NCI-H524 (cell line): ENCODE data around the gene PARL.
A peak's percentile ranks its signal among the peaks of the same experiment; 100 is the strongest.

Source experiments
- DNase-seq, 2 experiments: peaks; one replicate each; lab custom pipeline; 2025; lab: John Stamatoyannopoulos, UW

The PARL gene

DNA sequence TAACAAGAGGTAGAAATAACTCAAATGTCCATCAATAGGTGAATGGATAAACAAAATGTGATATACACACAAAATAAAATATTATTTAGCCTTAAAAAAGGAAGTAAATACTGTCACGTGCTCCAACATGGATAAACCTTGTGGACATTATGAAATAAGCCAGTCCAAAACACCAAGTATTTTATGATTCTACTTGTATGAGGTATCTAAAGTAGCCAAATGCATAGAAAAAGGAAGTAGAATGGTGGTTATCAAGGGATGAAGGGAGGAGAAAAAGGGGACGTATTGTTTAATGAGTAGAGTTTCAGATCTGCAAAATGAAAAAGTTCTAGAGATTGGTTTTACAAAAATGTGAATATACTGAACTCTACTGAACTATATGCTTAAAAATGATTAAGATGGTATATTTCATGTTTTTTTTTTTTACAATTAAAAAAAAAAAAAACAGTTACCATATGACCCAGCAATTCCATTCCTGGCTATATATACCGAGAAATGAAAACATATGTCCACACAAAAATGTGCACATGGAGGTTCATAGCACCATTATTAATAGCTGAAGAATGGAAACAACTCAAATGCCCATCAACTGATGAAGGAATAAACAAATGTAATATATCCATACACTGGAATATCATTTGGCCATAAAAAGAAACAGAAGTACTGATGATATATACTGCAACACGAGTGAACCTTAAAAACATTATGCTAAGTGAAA is 30.2 kb downstream of the PARL start:
- no peak for DNase-seq

DNA sequence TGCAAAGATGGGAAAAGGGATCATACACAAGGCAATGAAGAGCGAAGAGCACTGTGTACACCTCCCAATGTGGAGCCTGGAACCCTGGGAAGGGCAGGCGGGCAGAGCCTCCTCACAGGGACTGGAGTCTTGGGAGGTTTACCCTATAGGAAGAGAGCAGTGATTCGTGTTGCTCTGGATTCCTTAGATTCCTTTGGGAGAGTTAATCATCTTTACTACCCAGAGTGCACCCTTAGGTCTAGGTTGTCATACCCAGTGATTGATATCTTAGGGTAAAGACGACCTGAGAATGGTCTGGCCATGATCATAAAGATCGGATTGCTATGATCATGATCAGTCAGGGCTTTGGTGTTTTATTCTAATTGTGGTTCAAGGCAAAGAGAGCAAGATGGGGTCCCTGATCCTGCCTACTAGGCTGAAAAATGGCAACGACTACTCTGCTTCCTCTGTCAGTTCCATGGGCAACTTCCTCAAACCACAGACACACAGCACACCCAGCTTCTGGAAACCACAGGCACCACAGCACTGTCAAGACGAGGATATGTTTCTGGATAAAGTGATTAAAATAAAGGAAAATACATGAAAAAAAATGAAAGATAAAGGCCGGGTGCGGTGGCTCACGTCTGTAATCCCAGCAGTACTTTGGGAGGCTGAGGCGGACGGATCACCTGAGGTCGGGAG is 38.9 kb downstream of the PARL start:
- no peak for DNase-seq

DNA sequence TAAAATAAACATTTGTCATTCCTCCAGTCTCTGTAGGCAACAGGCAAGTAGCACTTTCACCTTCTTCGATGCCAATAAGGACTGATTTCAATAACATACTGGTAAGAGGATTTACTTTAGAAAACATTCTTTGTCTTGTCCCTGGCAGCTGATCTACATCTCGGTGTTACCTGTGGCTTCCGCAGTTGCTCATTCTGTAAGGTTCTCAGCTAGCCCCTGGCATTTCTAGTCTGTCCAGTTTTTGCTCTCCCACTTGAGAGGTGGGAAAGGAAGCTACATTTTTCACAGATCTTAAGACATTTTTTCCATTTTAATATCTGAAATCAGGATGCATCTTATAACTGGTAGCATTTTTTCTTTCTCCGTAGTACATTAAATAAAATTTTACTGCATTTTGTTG is 39.6 kb downstream of the PARL start:
- no peak for DNase-seq

DNA sequence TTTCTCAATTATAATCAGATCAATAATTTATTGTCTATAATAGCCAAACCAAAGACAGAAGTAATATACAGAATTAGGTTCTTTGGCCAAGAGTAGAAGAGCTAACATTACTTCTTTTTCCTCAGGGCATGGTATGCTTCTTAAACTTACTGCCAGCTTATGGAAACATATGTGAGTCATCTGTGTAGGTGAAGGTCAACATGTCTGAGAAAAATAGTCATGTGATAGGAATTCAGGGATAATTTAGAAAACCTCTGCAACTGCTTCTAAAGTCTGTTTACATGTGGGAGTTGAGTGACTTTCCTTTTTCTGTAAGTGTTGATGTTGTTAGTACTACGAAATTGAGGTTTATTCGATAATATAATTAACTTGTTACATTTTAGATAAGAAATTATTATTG is 40.1 kb downstream of the PARL start:
- no peak for DNase-seq

DNA sequence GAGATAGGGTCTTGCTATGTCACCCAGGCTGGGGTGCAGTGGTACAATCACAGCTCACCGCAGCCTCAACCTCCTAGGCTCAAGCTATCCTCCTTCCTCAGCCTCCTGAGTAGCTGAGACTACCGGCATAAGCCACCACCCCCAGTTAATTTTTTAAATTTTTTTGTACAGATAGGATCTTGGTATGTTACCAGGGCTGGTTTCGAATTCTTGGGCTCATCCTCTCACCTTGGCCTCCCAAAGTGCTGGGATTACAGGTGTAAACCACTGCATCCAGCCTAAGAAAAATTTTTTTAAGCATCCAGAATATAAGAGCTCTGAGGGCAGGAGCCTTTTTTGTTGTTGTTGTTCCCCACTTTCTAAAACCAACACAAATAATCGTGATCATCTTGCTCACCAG is 44.9 kb downstream of the PARL start:
- DNase-seq, result no peak

DNA sequence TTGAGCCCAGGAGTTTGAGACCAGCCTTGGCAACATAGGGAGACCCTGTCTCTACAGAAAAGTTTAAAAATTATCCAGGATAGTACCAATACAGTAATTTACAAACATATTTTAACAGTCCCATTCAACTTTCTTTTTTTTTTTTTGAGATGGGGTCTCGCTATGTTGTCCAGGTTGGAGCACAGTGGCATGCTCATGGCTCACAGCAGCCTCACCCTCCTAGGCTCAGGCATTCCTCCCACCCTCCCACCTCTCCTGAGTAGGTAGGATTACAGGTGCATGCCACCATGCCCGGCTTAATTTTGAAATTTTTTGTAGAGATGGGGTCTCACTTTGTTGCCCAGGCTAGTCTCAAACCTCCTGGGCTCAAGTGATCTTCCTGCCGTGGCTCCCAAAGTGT is 46.8 kb downstream of the PARL start:
- DNase-seq, result no peak

DNA sequence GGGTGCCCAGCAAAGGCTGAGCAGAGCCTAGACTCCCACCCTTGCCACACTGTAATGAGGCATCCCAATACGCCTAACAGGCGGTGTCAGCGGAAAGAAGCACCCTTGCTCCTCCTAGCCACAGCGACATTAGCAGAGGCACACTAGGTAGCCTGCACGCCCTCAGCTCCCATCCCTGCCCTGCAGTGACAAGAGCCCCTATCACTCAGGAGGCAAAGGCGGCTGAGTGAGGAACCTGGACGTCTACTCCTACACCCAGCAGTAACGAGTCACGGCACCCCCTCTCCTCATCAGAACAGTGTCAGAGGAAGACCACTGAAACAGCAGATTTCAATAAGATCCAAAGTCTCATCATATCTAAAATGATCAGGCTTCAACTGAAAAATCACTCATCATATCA is 47.3 kb downstream of the PARL start:
- DNase-seq, result no peak

DNA sequence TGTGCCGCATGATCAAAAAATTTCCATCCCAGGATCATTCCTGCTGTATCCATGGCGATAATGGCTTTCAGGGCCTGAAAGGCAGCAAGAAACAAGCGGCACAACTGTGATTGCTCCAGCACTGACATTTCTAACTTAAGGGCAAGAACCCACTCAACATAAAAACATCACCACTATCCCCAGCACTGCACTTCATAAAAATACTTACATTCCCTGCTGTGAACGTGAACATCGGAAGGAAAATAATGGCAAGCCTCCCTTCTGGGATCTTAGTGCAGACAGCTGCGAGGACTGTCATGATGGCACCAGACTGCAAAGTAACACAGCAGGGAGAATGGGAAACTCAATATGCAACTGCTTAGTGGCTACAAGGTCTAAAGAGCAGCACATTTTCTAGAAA is 51.2 kb downstream of the PARL start:
- no peak for DNase-seq

DNA sequence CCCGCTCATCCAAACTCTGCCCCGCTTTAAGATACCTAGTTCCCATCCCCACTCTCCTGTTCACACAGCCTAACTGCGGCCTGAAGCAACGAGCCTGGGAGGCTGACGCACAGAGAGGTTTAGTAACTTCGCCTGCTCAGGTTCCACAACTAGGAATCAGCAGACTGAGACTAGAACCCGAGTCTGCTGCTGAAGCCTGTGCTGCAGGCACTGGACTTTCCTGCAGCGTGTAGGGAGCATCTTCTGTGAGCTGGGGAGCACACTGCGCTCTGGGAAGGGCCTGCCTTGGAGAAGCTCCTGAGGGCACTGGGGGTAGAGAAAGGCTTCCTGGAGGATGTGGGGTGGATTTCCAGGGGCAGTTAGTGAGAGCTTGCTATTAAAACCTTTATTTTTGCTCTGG is 54.5 kb downstream of the PARL start:
- DNase-seq, result no peak

DNA sequence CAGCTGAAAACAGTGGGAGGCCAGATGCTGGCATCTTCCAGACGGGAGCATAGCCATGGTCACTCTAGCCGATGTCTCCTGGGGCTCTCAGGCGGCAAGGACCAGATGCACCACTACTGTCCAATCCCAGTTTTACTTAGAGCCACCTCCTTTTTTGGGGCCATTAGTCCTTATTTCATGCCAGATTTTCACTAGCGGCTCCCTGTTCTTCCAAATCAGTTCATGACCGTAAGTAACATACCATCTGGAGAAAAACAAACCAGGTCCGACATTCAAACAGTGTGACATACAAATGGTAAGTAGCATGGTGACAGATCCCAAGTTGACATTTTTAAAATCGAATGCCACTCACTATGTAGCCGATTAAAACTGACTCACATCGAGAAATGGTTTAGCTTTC is 55.2 kb downstream of the PARL start:
- no peak for DNase-seq

DNA sequence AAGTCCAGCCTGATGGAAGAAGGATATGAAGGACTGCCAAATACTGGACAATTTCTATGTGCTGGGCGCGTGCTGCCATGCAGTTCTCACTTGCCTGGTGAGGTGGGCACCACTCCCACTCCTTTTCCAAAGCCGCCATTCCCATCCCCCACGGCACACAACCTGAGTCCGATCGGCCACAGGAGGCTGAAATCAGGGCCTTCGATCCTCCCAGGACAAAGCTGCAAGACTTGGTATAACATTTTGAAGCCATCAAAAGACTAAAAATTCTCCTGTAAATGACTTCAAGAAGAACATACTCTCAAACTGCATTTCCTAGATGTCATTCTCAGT is 56.2 kb downstream of the PARL start:
- DNase-seq, result no peak

DNA sequence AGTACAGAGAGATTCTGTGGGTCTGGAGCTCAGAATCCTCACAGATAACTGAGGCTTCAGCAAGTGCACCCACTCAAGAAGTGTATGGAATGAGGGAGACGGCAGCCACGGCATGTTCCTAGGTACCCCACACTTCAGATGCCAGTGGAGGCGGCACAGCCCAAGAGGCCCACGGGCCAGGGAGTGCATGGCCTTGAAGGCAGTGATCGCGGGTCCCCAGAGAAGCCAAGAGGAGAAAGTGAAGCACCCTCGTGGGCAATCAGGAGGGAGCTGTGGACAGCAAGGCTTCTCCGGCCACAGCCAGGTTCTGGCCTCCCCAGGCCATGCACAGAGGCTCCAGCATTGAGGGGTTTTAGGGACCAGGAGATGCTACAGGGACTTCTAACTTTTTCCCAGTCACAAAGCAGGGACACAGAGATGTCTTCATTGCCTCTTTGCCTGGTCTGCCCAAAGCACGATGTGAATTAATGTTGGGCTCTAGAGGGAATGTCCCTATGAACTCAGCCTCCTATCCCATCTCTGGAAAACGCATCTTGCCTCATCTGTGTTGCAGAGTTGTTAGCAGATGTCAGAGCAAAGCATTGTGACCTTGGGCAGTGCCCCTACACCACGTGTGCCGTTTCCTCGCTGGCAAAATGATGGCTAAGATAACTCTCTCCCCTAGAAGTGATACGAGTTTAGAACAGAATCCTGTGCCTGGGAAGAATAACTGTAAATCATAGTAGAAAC is 56.7 kb downstream of the PARL start:
- DNase-seq, result no peak

DNA sequence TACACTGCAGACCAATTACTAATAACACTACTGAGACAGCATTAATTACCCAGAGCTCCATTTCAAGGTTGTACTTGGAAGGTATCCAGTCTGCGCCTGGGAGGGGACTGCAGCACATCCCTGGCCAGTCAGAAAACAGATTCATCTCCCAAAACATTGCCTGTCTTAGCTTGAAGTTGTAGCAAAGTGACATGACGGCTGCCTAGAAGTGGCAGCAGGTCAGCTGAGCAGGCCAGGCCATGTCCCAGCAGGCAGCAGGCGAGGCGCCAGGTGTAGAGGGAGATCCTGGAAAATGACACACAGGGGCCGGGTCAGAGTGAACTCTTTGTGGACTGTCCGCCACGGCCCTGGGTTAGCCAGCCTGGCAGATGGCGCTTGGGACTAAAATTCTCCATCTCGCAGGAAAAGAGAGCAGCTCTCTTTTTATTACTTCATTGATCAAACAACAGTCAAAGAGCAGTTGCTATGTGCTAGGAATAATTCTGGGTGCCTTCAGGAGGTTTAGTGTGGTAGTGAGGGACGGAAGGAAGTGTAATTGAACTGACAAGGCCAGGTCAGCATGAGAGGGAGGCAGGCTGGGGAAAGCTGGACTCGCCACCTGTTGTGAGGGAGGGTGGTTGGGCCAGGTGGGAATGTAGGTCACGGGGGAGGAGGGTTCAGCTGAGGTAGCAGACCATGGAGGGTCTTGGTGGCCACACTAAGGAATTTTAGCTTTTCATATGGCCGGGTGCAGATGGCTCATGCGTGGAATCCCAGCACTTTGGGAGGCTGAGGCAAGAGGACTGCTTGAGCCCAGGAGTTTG is 58.0 kb downstream of the PARL start:
- no peak for DNase-seq

DNA sequence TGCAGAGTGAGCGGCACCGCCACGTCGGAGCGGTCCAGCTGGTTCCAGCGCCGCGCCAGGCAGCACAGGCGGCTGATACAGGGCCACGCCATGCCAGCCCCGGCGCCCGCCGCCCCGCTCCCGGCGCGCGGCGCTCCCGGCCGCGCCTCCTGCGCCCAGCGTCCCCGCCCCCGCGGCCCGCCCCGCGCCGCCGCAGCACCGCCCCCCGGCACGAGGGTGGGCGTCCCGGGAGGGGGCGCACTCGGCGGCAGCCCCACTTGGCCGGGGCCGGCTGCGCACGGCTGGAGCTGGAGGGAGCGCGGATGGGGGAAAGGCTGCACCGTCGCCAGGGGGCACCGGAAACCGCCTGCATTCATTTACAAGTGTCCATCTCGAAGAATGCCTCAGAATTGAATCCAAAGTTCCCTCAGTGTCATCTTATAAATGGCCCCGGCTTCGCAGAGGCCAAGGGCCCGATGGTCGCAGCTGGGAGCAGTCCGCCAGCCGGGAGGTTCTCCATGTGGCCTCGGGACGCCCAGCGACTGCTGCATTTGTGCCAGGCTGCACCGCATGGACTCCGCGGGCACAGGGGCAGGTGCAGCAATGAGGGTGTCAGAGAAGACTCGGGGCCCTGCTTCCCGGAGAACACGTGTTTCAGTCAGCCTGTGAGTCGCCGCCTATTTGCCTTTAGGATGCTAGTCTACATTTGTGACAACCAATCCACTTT is 59.1 kb downstream of the PARL start, which contains the start of gene MAP6D1:
Gene MAP6D1 (minus strand): TSS at position 122 of the 706 bp plus-strand sequence. CDS start 30 bp downstream, at position 92.
- peak; percentile 60 to 84 for DNase-seq

DNA sequence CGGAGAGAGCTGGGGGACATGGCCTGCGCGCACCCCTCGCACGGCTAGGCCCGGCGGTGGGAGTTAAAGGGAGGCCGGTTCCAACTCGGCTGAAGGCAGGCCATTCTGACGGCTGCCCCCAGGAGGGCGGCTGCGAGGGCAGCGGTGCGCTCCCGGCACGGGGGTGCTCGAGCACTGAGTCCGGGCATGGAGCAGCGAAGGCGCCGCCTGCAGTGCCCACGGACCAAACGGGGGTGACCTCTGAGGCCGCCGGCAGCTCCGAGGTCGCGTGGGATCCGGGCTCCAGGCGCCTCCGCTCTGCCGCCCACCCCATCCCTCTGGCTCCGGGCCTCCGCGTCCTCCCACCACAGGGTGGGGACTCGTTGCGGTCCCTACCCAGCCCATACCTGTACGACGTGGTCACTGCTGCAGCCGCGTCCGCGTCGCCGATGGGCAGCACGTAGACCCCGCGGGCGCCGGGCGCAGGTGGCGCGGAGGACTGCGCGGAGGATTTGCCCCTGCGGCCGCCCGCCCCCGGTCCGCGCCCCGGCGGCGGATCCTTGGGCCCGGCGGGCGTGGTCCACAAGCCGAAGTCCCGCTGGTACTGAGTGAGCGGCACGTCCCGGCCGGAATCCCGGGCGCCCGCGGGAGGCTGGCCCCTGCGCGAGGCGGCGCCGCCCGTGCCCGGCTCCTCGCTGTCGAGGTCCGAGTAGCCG is 59.8 kb downstream of the PARL start:
- DNase-seq, result peak in 1 of 2 experiments; percentile 48

DNA sequence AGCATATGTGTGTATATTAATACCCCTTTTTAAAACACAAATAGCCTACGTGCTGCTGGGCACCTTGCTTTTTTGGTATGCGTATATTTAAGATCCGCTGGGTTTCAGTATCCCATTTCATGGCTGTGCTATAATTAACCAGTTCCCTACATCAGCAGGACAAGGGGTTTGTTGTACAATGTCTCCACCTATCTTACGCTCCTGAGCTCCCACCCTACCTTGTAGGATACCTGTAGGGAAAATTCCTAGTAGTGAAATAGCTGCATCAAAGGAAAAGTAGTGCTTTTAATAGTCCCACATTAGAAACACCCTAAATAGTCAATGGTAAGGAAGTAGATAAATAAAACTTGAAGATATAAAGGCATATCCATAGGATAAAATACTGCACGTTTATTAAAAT is 60.7 kb downstream of the PARL start:
- peak in 1 of 2 experiments; percentile 85 for DNase-seq

DNA sequence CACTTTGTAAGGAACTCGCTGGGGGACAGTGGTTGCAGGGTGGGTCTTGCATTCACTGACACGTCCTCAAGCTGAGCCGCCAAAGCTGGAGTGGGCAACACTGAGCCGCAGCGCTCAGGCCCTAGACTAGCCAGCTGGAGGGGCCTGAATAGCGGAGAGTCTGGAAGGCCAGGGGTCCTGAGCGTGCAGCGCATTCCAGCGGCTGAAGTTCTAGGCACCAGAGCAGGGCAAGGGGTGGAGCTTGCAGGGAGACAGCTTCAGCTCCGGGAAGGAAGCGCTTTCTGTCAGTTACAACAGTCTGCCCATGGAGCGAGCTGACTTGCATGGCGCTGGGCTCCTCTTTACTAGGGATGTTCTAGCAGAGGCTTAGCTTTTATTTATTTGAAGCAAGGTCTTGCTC is 62.0 kb downstream of the PARL start:
- no peak for DNase-seq

DNA sequence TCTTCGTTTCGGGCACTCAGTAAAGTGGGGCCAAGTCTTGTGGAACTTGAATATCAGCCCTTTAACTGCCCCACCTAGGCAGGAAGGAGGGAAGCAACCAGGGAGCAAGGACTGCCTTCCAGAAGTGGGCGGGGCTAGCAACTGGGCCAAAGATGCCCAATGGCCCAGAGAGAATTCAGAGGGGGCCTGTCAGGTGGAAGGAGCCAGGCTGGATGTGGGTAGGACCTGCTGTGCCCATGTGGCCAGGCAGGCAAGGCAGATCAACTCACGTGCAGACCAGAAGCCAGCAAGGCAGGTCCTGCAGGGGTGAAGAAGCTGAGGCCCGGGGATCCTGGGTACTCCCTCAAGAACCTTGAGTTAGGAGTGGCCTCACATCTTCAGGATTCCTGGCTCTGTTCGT is 64.8 kb downstream of the PARL start:
- DNase-seq, result peak in 1 of 2 experiments; percentile 26

DNA sequence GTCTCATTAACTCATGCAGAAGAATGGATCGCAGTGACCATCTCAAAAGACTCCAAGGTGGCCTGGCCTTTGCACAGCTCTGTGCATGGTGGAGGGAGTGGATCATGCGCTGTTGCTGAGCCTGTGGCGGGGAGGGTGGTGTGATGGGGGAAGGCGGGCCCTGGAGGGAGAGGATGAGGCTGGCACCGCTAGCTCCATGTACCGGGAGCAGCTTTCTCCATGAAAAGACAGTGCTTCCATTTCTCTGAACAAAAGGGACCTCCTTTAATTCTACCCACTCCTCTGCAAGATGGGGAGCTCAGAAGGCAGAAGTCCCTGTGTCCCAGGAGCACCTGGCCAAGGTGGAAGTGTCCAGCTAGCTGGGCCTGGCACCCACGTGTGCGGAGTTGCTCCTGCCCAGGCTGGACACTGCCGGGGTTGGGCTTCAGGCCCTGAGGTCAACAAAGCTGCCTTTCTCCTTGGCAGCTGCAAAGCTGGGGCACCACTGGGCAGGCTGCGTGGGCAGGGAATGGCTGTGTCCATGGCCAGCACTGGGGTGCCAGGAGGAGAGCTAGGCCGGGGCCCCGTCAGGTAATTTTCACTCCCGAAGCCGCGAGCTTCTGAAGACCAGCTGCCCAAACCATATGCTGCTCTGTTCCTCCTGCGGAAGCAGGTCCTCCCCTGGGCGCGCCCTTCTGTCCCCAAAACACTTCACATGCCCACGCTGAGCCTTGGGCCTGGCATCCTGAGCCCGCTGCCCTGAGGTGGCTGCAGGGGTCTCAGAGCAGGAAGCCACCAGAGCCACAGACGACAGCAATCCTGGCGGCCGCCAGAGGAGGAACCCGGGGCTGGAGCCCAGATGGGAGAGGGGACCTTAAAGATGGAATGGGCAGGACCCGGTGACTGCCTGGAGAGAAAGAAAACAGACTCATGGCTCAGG is 65.7 kb downstream of the PARL start:
- peak; percentile 62 to 90 for DNase-seq

DNA sequence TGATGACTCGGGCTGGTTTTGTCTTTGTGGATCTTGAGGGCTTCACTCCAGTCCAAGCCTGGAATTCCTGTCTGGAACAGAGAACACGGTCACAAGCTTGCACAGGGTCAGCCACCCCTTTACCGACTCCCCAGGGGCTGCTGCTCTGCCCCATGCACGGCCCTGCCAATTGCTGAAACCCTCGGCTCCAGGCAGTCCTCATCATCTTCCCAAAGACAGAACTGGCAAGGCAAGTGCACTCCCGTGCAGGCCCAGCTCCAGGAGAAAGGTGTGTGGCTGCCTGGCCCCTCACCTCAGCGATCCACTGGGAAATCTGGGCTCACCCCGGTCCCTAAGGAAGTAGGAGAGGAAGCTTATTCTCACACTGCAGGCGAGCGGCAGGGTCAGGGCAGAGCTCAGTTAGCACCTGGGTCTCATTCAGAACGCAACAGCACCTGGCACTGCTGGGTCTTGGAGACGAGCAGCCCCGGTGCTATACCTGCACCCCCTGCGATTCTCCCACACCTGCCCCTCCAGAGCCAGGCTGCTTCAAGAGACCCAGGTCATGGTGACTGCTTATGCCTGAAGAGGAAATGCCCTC is 66.5 kb downstream of the PARL start:
- no peak for DNase-seq
